ENCODE measurements around the gene HTT.

The HTT gene

GRCh38 chr4:3221996-3222395 is 147.5 kb downstream of the HTT start:
- DNase-seq, result no peak

- no peak for DNase-seq
Observed at GRCh38 chr4:3223346-3223745, 148.9 kb downstream of the HTT start.

GRCh38 chr4:3223956-3224748 is 149.7 kb downstream of the HTT start:
- DNase-seq, result peak; percentile 73 to 75

- DNase-seq, result peak in 1 of 2 donors; percentile 19
Observed at GRCh38 chr4:3225071-3225850, 150.8 kb downstream of the HTT start.

GRCh38 chr4:3225936-3226335 is 151.5 kb downstream of the HTT start:
- DNase-seq, result peak; percentile 92

GRCh38 chr4:3226467-3226866 is 152.0 kb downstream of the HTT start:
- DNase-seq, result peak; percentile 91 to 92

- DNase-seq, result no peak
Observed at GRCh38 chr4:3226944-3227343, 152.5 kb downstream of the HTT start.

GRCh38 chr4:3227878-3228675 is 153.6 kb downstream of the HTT start:
- DNase-seq, result no peak

GRCh38 chr4:3228881-3229280 is 154.4 kb downstream of the HTT start:
- DNase-seq, result no peak

GRCh38 chr4:3229328-3229727 is 154.8 kb downstream of the HTT start:
- DNase-seq, result no peak

- no peak for DNase-seq
Observed at GRCh38 chr4:3229964-3230363, 155.5 kb downstream of the HTT start.

- peak; percentile 31 to 73 for DNase-seq
Observed at GRCh38 chr4:3231471-3231870, 157.0 kb downstream of the HTT start.

- DNase-seq, result no peak
Observed at GRCh38 chr4:3232001-3232400, 157.5 kb downstream of the HTT start.

GRCh38 chr4:3232871-3233271 is 158.4 kb downstream of the HTT start:
- no peak for DNase-seq

GRCh38 chr4:3233391-3234071 is 159.1 kb downstream of the HTT start:
- no peak for DNase-seq

- DNase-seq, result no peak
Observed at GRCh38 chr4:3234171-3235029, 159.9 kb downstream of the HTT start.

GRCh38 chr4:3235030-3235345 is 160.5 kb downstream of the HTT start:
- DNase-seq, result no peak

GRCh38 chr4:3235581-3235980 is 161.1 kb downstream of the HTT start:
- no peak for DNase-seq

GRCh38 chr4:3236326-3236878 is 161.9 kb downstream of the HTT start:
- DNase-seq, result no peak

GRCh38 chr4:3237266-3237665 is 162.8 kb downstream of the HTT start:
- DNase-seq, result no peak

Data from inflammatory macrophage (primary cell).